CD4-positive, alpha-beta T cell treated with Interleukin-6 at 100 ng/mL for 8 hours (primary cell): ENCODE data around the gene USP25.
A peak's percentile ranks its signal among the peaks of the same experiment; 100 is the strongest.

Source experiments
- DNase-seq: peaks from one replicate; pipeline ENCODE4 v3.0.0-alpha.2; 2020; ENCODE audit warnings: mixed read lengths, low spot score

USP25 gene

GRCh38 chr21:15820327-15820726 lies 90.5 kb downstream of the USP25 start:
- no peak for DNase-seq

GRCh38 chr21:15820852-15821379 lies 91.1 kb downstream of the USP25 start:
- DNase-seq: no peak

GRCh38 chr21:15823486-15824150 lies 93.8 kb downstream of the USP25 start:
- DNase-seq: peak; percentile 40

- no peak for DNase-seq
These were observed 95.9 kb downstream of the USP25 start for GRCh38 chr21:15825700-15826099.

- peak; percentile 44 for DNase-seq
These were observed 96.5 kb downstream of the USP25 start for GRCh38 chr21:15826147-15826780.

GRCh38 chr21:15826908-15827601 lies 97.3 kb downstream of the USP25 start:
- DNase-seq: no peak

- no peak for DNase-seq
These were observed 101.7 kb downstream of the USP25 start for GRCh38 chr21:15831497-15831896.

- DNase-seq: no peak
These were observed 107.9 kb downstream of the USP25 start for GRCh38 chr21:15837645-15838044.

GRCh38 chr21:15839026-15839425 lies 109.2 kb downstream of the USP25 start:
- DNase-seq: no peak

GRCh38 chr21:15839601-15840000 lies 109.8 kb downstream of the USP25 start:
- no peak for DNase-seq

GRCh38 chr21:15840406-15840805 lies 110.6 kb downstream of the USP25 start:
- no peak for DNase-seq

- DNase-seq: no peak
These were observed 112.2 kb downstream of the USP25 start for GRCh38 chr21:15841856-15842564.

GRCh38 chr21:15842565-15842880 lies 112.7 kb downstream of the USP25 start:
- DNase-seq: no peak

GRCh38 chr21:15843766-15844165 lies 114.0 kb downstream of the USP25 start:
- no peak for DNase-seq

- no peak for DNase-seq
These were observed 119.1 kb downstream of the USP25 start for GRCh38 chr21:15848634-15849560.

- DNase-seq: no peak
These were observed 120.1 kb downstream of the USP25 start for GRCh38 chr21:15849927-15850326.

- no peak for DNase-seq
These were observed 120.9 kb downstream of the USP25 start for GRCh38 chr21:15850645-15851044.

- no peak for DNase-seq
These were observed 122.4 kb downstream of the USP25 start for GRCh38 chr21:15852146-15852545.

GRCh38 chr21:15853126-15853525 lies 123.3 kb downstream of the USP25 start:
- DNase-seq: no peak

GRCh38 chr21:15856813-15857212 lies 127.0 kb downstream of the USP25 start:
- no peak for DNase-seq

GRCh38 chr21:15857740-15858139 lies 128.0 kb downstream of the USP25 start:
- DNase-seq: no peak
